Kidney epithelial cell (primary cell): ENCODE results near the gene CSF1R. TPM values are rescaled to one million over a fixed set of nuclear protein-coding genes. Genes with fewer than 3 reads are reported as not detected.
"Not testable (repeated sequence)": the region's sequence is repeated elsewhere in the genome, so short reads cannot be mapped to it uniquely, and the experiment has no call there.

Experiments used
- DNase-seq: peaks from one replicate; pipeline ENCODE4 v3.0.0-alpha.2; 2010; ENCODE audit warnings: low read depth
- H3K27me3 ChIP-seq: 2 replicates; pipeline ENCODE4 v1.6.0; 2011; ENCODE audit warnings: low read length; ENCODE audit not compliant: control insufficient read depth, insufficient read depth
- H3K36me3 ChIP-seq: 2 replicates; pipeline ENCODE4 v1.5.1; 2011; ENCODE audit warnings: low read length; ENCODE audit not compliant: control insufficient read depth, insufficient read depth
- H3K4me3 ChIP-seq: 2 replicates; pipeline ENCODE4 v1.5.1; 2011; ENCODE audit warnings: low read depth, mild to moderate bottlenecking, control low read depth, low read length
- total RNA-seq: library from RNA; depleted of rRNA; stranded (reverse); fragments of >200 nt; gene quantifications from 2 replicates; pipeline ENCODE4 v1.2.3, GENCODE V29; 2015
- TF ChIP-seq, protein P1 (sequence below): IDR thresholded peaks from 2 replicates; pipeline ENCODE4 v1.5.1; 2011; ENCODE audit warnings: mild to moderate bottlenecking, moderate library complexity, low read length, control low read depth, inconsistent platforms; ENCODE audit not compliant: insufficient read depth, poor library complexity, severe bottlenecking

CSF1R gene
- total RNA-seq, 1 donor from 2014 or later, result 0.75 TPM

DNA sequence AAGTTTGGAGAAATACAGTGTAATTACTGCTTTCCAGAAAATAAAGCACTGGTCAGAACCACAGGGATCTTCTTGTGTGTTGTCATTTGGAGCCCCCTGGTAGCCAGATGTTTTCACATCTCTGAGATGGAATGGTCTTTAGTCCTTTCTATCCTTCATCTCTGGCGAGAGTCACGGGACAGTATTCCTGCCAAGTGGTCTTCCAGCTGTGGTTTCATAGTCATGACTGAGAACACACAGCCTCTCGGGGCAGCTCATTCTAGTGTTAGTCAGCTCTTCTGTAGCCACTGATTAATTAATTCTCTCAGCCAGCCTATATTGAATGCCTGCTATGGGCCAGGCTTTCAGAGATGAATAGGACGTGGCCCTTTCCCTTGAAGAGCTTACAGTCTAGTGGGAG is 51.7 kb downstream of the CSF1R start:
- H3K36me3 ChIP-seq, result peaks cover 9% of the 10 kb centered on the region
- TF ChIP-seq, protein P1, sequence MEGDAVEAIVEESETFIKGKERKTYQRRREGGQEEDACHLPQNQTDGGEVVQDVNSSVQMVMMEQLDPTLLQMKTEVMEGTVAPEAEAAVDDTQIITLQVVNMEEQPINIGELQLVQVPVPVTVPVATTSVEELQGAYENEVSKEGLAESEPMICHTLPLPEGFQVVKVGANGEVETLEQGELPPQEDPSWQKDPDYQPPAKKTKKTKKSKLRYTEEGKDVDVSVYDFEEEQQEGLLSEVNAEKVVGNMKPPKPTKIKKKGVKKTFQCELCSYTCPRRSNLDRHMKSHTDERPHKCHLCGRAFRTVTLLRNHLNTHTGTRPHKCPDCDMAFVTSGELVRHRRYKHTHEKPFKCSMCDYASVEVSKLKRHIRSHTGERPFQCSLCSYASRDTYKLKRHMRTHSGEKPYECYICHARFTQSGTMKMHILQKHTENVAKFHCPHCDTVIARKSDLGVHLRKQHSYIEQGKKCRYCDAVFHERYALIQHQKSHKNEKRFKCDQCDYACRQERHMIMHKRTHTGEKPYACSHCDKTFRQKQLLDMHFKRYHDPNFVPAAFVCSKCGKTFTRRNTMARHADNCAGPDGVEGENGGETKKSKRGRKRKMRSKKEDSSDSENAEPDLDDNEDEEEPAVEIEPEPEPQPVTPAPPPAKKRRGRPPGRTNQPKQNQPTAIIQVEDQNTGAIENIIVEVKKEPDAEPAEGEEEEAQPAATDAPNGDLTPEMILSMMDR, result no peak
- peak; percentile 37 for DNase-seq
- no peaks in the 10 kb centered on the region for H3K27me3 ChIP-seq
- H3K4me3 ChIP-seq, result no peak overlapping the region

- H3K36me3 ChIP-seq, result peaks cover 7% of the 10 kb centered on the region
- no peak for DNase-seq
- TF ChIP-seq, protein P1, result no peak
- no peaks in the 10 kb centered on the region for H3K27me3 ChIP-seq
- H3K4me3 ChIP-seq, result no peak overlapping the region
Observed at GRCh38 chr5:150033334-150033733, 53.0 kb downstream of the CSF1R start.

- DNase-seq, H3K36me3 ChIP-seq, H3K27me3 ChIP-seq, H3K4me3 ChIP-seq: not testable (repeated sequence)
Observed at GRCh38 chr5:150028047-150028446, 58.3 kb downstream of the CSF1R start.

- H3K27me3 ChIP-seq, result no peaks in the 10 kb centered on the region
- no peak overlapping the region for H3K4me3 ChIP-seq
- DNase-seq, result no peak
- H3K36me3 ChIP-seq, result peaks cover 4% of the 10 kb centered on the region
- TF ChIP-seq, protein P1, result no peak
Observed at GRCh38 chr5:150026682-150027172, 59.6 kb downstream of the CSF1R start.

DNA sequence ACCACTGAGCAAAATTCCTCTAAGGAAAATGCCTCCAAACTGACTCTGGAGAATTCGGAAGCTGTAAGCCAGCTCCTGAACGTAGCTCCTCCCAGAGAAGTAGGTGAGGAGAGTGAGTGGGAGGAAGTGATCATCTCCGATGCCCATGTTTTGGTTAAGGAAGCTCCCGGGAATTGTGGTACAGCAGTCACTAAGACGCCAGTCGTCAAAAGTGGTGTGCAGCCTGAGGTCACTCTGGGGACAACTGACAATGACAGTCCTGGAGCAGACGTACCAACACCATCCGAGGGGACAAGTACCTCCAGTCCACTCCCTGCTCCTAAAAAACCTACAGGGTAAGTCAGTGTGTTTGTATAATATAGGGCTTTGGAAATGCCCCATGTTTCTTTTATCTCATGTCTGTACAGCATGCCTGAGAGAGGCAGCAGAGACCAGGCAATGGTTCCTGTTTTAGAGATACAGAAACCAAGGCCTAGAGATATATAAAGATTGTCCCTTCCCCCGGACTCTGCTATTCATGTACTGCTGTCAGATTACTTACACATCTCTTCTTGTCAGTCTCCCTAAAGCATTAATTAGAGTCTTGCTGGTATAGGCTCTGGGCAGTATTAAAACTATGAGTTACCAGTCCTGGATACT is 61.9 kb downstream of the CSF1R start:
- Histone ChIP-seq H3K4me3 (no peak overlapping the region), H3K36me3 (peaks cover 6% of the 10 kb centered on the region), H3K27me3 (no peaks in the 10 kb centered on the region)
- no peak for DNase-seq
- TF ChIP-seq, protein P1, result no peak

DNA sequence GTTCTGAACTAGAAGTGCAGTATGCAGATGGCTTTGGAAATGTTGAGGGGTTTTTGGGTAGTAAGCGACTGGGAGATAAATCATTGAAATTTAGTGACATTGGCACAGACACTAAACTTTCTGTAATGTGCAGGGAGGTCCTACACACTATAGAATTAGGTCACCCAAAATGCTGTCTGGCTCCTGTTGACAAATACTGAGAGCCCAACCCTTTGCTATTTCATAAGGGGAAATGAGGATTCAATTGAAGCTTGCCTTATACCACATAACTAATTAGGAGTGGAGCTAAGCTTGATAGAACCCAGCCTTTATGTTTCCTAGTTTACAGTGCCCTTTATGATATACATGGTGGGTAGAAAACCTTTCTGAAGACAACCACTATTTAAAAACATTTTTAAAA is 63.2 kb downstream of the CSF1R start:
- H3K4me3 ChIP-seq, result no peak overlapping the region
- TF ChIP-seq, protein P1, result no peak
- DNase-seq, result no peak
- peaks cover 7% of the 10 kb centered on the region for H3K36me3 ChIP-seq
- no peaks in the 10 kb centered on the region for H3K27me3 ChIP-seq
